Stimulated activated CD4-positive, alpha-beta T cell treated with anti-CD3 and anti-CD28 coated beads, Interleukin-1b, Interleukin-23, amount 100 ng/mL, for 24 hours (primary cell): ENCODE measurements around the gene PCNX3.

Source experiments
- DNase-seq, 4 experiments: peaks; one replicate each; pipeline ENCODE4 v3.0.0-alpha.2; 2020; ENCODE audit warnings: low read depth in 4 of 4, low spot score in 1 of 4

The PCNX3 gene

DNA sequence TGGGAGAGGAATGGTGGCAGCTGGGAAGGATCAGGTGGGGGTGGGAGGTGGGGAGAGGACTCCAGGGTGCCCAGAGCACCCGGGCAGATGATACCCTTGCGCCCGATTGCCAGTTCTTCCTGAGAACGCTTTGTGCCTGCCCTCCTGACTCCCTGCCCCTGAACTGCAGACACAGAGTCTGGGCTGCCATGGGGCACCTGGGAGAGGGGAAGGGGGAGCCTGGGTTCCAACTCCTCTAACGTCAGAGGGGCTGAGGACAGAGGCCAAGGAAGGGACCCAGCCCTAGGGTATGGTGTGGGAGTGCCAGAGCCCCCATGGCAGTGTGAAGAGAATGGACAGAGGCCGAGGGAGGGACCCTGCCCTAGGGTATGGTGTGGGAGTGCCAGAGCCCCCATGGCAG is 19.1 kb upstream of the PCNX3 start:
- no peak for DNase-seq

DNA sequence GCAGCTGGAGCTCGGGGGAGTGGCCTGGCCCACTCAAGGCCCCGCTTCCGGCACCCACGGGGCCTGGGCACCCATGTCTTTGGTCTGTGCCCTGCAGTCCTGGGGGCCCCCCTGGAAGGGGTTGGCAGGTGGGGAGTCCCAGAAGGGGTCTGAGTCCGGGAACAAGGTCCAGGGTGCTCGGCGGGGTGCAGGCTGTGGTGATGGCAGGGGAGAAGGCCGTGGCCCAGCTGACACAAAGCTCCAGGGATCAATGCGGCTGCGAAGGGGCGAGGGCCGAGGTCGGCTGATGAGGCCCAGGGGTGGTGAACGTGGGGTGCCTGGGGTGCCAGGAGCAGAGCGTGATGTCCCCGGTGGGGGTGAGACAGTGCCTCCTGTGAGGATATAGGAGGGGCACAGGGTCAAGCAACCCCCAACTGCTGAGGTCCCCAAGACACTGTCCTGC is 17.3 kb upstream of the PCNX3 start:
- DNase-seq, result no peak

DNA sequence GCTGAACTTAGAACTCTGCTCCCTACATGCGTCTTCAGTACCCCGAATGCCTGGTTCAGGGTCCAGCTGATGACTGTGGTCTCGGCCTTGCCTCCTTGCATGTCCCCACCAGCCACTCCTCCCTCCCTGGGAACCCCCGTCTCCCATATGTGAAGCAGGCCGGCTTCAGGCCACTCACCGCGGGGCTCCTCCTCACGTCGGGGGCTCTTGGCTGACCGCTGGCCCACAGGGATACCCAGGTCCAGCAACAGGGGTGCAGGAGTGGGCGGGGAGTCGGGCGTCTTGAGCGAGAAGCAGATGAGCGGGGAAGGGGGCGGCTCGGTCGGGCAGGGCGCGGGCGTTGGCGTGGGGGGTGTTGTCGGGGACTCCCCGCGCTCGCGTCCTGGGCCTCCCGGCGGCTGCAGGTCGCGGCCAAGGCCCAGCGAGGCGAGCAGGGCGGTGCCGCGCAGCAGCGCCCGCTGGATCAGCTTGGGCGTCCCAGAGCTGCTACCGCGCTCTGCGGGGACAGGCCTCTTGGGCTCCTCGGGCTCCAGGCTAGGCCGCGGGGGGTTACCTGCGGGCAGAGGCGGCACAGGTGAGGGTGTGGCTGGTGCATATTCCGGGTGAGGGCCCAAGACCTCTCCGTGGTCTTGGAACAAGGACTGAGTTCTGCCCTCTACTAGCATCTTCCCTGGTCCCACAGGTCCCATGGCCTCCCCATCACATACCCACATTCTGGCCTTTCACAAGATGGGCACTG is 16.2 kb upstream of the PCNX3 start:
- DNase-seq, result no peak

DNA sequence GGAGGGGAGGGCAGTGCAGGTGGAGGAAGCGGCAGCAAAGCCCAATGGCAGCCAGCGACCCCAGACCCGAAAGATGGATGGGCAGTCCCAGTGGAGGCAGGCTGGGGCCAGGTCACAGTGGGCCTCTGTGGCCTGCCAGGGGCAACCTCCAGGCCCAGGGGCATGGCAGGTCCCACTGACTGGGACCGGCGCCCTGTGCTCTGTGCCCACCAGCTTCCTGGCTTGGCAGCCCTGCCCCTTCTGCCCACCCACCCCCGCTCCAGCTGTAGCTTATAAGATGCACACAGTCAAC is 15.7 kb upstream of the PCNX3 start:
- DNase-seq, result no peak

DNA sequence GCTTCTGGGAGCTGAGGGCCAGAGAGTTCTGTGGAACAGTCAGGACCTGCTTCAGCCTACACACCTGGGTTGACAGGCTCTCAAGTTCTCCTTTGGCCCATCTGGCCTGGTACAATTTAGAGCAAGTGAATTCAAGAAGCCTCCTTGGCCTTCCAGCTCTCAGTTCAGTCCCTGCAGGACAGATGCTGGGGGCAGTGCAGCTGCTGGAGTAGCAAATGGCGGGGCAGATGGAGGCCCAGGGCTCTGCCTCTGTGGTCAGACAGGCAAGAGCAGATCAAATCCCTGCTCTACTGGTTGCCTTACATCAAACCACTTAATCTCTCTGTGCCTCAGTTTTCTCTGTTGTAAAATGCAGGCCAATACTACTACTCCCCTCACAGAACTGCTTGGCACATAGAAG is 11.3 kb upstream of the PCNX3 start:
- no peak for DNase-seq

DNA sequence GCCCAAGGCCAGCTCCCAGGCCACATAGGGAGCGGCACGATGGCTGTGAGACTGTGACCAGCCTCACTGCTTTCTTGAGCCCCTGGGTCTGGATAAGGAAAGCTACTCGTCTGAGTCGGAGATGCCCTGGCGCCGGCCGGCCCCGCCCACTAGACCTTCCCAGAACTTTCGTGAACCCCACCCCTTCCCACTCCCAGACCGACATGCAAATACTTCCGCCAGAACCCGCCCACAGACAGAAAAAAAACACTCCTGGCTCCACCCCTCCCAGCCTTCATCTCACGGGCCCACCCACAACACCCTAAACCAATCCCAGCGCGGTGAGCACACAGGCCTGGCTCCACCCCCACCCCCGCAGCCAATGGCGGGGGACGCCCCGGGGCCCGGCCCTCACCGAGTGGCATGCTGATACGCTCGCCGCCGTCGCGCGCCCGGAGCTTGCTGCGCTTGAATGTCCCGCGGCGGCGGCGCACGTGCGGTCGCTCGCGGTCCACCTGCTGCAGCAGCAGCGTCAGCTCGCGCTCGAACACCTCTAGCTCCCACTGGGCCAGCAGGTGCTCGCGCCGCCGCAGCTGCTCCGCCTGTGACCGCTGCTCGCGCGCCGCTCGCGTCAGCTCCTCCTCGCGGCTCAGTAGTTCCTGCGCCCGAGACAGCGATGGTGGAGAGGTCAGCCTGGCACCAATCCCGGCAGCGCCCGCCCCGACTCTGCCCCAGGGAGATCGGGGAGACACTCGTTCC is 8.5 kb upstream of the PCNX3 start:
- no peak for DNase-seq

DNA sequence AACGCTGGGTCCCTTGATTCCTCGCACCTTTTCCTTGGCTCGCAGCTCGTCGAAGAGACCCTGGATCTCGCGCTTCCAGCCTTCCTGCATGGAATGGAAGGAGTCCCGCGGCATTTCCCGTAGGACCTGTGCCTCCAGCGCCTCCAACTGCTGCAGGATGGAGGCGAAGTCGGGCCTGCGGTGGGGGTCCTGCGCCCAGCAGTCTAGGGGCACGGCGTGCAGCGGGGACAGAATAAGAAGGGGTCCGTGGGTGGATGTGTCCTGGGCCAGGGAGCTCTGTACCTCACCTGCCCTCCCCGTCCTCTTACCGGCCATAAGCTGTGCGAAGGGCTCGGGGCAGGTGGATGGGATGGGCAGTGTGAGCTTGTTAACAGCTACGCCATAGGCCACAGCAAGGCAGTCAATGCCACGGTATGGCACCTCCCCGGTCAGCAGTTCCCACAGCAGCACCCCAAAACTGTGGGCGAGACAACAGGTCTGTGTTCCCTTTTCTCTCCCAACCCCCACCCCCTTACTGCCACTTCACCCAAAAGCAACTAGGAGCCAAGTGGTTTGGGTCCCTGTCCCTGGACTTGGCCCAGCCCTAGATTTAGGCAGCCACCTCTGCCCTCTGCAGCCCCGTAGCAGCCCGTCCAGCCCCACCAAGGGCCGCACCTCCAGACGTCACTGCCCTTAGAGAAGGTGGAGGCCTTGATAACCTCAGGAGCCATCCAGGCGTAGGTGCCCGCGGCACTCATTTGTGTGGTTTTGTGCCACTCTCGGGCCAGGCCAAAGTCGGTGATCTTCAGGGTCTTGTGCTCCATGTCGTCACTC is 7.8 kb upstream of the PCNX3 start:
- DNase-seq, result no peak

DNA sequence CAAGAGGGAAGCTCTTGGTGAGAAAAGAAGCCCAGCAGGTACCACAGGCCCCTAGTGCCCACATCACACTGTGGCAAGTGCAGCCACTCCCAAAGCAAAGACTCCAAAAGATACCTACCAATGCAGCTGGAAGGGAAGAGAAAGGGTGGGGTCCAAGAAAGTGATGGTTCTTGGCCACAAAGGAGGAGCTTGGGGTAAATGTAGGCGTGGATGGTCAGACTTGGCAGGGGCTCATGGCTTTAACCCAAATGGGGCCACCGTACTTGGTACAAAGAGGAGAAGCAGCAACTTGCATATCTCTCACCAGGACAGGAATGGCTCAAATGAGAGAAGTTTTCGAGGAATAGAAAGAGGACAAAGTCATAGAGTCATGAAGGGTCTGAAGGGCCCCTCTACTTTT is 6.3 kb upstream of the PCNX3 start:
- DNase-seq, result no peak

DNA sequence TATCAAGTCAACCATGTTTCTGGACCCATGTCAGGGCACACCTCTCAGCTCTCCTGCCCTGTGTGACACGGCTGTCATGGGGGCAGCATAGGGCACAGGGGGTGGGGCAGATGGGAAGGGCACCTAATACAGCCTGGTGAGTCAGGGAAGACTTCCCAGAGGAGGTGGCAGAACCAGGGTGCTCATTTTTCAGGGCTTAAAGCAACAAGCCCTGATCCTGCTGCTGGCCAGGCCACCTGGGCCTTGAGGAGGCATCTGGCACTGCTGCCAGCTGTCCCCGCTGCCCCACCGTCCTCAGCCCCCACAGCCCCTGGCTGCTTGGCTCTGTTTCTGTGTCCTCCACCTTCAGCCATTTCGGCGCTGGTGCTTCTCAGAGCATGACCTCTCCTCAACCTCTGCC is 5.9 kb upstream of the PCNX3 start:
- DNase-seq, result no peak

DNA sequence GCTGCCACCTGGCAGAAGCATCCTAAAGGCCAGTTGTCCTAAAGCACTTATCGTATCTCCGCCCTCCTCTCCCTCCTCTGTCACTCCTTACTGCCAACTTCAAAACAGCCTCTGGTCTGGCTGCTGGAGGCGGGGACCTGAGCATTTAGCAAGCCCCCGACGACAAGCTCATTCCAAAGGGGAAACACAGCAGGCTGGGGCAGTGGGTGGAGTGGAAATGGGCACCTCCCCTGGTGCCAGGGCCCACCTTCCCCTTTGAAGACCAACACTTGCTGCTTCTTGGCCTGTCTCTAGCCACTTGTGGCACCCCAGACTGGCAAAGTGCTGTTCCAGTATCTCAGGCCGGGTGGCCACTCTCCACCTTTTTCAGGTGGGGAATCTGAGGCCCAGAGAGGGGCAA is 5.2 kb upstream of the PCNX3 start:
- no peak for DNase-seq

DNA sequence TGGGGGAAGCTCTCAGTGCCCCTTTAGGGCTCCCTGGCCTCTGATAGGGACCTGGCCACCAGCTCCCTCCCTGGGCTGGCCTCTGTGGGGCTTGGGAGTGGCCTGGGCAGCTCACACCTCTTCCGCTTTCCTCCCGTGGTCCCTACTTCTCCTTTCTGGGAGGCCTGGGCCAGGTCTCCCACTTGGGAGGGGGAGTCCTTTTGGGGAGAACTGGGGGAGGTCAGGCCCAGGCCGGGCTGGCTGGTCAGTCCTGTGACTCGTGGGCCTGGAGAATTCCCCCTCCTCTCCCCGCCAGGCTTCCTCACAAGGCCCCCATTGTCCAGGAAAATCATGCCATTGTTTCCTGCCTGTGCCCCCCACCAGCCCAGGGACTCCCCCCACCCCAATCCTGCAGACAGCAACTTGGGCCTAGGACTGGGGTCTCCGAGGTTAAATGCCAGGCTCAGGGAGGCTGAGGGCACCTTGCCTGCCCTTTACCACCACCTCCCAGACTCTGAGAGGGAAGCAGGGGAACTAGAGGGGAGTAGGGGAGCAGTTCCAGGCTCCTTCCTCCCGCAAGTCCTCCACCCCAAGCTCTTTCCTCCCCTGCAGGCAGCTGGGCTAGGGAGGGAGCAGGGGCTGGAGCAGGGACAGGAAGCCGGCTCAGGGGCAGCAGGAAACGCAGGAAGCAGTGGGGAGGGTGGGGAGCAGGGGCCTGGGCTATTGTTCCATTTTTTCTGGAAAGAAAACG is 4.4 kb upstream of the PCNX3 start:
- no peak for DNase-seq

DNA sequence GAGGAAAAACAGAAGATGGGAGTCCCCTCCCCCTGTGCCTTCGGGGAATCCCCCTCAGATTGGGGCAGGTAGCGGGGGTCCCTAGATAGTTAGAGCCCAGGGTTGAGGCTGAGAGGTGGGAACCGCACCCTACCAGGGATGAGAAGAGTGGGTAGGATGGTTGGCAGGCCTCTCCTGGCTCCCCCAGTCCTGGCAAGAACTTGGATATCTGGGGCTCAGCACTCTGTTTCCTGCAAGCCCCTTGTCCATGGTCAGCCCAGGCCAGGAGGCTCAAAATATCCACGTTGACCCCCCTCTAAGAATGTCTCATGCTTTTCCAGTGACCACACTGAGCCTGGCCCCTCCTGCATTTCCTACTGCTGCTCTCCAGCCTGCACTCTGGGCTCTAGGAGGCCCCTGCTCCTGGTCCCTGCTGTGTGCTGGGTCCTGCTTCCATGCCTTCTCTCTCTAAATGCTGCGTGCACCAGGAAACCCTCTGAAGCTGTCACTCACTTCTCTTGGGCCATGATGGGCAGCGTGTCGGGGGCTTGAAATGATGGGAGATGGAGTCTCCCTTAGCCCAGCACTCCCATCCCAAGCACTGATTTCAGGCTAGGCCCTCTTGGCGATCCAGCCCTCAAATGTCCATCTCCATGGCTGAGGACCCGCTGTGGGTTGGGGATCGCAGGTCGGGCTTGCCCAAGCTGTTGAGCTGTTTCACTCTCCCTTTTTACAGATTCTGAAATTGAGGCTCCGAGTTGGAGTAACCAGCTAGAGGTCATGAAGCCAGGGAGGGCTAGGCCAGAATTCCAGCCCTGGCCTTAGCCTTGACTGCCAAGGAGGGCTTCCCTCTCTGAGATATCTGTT is 3.6 kb upstream of the PCNX3 start:
- DNase-seq, result no peak

DNA sequence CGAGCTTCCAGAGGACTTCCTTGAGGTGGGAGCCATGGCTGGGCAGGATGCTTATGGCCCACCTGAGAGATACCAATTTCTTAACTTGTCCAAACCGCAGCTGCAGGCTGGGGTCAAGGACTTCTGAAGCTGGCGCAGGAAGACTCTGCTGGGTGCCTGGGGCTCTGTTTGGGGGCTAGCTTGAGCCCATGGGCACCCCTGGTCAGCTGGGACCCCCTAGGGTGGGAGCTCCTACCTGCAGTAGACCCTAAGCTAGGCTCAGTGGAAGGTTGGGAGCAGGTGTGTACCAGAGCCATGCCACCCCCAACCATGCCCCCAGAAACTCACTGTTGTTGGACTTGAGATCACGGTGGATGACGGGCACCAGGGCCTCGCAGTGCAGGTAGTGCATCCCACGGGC is 2.9 kb upstream of the PCNX3 start:
- no peak for DNase-seq

DNA sequence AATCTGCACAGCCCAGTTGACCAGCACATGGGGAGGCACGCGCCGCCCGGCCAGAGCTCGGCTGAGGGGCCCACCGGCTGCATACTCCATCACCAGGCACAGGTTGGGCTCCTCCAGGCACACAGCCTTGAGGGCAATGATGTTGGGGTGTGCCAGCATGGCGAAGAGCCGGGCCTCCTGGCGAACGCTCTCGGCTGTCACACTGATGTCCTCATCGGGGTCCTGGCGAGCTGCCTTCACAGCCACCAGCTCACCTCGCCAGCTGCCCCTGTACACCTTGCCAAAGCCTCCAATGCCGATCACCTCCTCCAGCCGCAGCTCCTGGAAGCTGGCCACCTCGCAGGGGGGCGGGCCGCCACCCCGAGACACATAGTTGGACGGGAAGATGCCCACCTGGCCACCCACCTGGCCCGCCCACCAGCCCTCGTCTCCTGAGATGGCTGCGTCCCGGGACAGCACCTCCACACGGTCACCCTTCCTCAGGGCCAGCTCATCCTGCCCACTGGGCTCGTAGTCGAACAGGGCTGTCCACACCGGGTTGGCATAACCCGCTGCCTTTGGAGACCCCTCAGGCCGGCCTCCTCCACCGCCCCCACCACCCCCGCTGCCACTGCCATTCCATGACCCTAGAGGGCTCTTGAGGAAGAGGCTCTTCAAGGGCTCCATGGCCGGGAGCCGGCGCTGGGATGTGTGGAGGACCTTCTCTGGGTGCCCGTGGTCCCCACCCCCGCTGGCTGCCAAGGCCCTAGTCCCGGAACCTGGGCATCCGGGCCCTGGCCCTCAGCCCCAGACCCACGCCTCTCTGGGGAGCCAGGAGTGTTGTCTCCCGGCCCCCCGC is 2.3 kb upstream of the PCNX3 start:
- no peak for DNase-seq

DNA sequence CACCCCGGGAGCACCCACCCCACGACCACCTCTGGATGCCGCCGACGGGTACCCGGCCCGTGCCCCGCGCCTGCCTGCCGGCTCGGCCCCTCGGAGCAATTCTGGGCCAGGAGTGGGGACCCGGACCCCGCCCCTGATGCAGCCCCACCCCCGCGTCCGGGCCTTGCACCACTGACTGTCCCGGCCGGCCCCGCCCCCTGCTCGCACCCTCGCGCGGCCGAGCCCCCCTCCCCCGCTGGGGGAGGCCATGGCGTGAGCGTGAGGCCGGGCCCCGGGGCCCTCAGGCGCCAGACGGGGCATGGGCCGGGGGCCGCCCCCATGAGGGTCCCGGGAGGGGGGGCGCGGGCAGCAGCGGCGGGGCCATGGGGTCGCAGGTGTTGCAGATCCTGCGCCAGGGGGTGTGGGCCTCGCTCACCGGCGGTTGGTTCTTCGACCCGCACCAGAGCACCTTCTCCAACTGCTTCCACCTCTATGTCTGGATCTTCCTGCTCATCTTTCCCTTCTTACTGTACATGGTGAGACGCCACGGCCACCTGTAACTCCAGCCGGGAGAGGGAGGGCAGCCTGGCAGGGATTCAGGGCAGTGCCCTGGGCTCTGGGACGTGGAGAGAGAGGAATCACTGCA is 486 bp downstream of the PCNX3 start:
- DNase-seq, result no peak

DNA sequence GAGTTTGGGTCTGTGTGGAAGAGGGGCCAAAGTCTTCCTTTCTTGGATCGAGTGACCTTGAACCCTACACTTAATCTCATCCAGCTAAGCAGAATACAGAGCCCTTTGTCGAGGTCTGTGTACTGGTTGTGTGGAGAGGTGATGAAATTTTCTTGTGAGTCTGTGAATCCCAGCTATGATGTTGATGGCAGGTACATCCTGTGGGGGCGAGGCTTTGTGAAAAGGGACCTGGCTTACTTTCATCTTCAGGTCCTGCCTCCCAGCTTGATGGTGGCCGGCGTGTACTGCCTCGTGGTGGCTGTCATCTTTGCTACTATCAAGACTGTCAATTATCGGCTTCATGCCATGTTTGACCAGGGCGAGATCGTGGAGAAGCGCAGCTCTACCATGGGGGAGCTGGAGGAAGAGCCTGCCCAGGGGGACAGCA is 1.0 kb downstream of the PCNX3 start:
- DNase-seq, result no peak

DNA sequence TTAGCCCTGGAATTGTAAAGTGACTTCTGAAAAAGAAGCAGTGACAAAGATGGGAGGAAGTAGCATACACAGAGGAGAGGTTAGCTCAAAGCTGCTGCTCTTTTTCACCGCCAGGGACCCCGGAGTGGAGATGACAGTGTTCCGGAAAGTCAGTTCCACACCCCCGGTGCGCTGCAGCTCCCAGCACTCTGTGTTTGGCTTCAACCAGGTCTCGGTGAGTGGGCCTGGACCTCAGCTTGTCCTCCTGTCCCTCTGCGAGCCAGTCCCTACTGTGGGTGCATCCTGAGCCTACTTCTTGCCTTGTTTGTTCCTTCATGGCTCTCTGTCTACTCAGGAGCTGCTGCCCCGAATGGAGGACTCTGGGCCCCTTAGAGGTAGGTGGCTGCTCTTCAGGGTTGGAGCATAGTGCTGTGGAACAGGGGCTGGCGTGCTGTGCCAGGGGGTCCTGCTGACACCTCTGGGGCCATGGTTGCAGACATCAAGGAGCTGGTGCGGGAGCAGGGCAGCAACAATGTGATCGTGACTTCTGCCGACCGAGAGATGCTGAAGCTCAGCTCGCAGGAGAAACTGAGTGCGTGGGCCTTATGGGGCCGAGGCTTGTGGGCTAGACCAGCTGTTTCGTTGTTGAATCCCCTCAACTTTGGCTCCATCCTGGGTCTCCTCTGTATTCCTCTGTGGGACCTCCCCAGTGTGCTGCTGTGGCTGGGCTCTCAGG is 1.7 kb downstream of the PCNX3 start:
- no peak for DNase-seq

DNA sequence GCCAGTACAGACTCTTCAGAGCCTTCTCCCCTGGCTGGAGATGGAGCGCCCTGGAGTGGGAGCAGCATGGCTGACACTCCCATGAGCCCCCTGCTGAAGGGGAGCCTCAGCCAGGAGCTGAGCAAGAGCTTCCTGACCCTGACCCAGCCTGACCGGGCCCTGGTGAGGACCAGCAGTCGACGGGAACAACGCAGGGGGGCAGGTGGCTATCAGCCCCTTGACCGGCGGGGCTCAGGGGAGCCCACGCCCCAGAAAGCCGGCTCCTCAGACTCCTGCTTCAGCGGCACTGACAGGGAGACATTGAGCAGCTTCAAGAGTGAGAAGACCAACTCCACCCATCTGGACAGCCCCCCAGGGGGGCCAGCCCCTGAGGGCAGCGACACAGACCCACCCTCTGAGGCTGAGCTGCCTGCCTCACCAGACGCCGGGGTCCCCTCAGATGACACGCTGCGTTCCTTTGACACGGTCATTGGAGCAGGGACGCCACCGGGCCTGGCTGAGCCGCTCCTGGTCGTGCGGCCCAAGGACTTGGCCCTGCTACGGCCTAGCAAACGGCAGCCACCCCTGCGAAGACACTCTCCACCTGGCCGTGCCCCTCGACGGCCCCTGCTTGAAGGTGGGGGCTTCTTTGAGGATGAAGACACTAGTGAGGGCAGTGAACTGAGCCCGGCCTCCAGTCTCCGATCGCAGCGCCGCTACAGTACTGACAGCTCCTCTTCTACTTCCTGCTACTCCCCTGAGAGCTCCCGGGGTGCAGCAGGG is 2.6 kb downstream of the PCNX3 start:
- DNase-seq, result no peak
